Measurements from ENCODE around the gene IGFBP5. TPM values are rescaled to one million over a fixed set of nuclear protein-coding genes. Genes with fewer than 3 reads are reported as not detected.

IGFBP5 gene
- total and polyA plus RNA-seq, 9 of the 15 experiments (the other 6 are each of a cell fraction or from before 2014, with no cell fraction given), result 0.01 to 1.9 (median 0.03) TPM; not detected in 6

DNA sequence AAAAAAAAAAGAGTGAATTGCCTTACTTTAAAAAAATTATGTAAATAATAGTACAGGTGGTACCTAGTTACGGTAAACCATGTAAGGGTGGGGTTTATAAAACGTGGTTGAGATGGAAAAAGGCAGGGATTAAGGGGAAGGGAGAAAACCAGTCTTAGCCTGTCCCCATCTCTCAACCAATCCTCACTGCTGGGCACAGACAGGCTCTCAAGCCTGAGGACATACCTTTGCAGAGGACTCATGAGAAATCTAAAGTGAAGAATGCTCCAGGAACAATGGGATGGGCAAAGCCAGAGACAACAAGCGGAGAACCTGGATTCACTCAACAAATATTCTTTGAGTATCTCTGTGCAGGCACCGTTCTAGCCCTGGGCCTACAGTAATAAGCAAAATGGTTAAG, 65.6 kb downstream of the IGFBP5 start:
- no peaks in the 10 kb centered on the region for H3K36me3 ChIP-seq (ENCODE audit: control insufficient read depth, insufficient read depth, low read length)
- POLR2A ChIA-PET, result no interaction called here
- FAIRE-seq, result no peak
- no peak for TF ChIP-seq MAFK (IDR thresholded peaks at IDR 0.05; ENCODE audit: low read length)
- no peak for TF ChIP-seq HMG20A (CRISPR knock-in tag; conservative IDR thresholded peaks at IDR 0.05)
- TF ChIP-seq FUS (optimal IDR thresholded peaks at IDR 0.05; ENCODE audit: low read depth, low read length), result no peak
- no peak for TF ChIP-seq ZNF143 (CRISPR knock-in tag; IDR thresholded peaks at IDR 0.05)
- no peak for TF ChIP-seq ZFP1 (CRISPR knock-in tag; IDR thresholded peaks at IDR 0.05)
- TF ChIP-seq, protein P1, sequence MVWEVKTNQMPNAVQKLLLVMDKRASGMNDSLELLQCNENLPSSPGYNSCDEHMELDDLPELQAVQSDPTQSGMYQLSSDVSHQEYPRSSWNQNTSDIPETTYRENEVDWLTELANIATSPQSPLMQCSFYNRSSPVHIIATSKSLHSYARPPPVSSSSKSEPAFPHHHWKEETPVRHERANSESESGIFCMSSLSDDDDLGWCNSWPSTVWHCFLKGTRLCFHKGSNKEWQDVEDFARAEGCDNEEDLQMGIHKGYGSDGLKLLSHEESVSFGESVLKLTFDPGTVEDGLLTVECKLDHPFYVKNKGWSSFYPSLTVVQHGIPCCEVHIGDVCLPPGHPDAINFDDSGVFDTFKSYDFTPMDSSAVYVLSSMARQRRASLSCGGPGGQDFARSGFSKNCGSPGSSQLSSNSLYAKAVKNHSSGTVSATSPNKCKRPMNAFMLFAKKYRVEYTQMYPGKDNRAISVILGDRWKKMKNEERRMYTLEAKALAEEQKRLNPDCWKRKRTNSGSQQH (CRISPR knock-in tag; IDR thresholded peaks at IDR 0.05), result no peak
- TF ChIP-seq, protein P2, sequence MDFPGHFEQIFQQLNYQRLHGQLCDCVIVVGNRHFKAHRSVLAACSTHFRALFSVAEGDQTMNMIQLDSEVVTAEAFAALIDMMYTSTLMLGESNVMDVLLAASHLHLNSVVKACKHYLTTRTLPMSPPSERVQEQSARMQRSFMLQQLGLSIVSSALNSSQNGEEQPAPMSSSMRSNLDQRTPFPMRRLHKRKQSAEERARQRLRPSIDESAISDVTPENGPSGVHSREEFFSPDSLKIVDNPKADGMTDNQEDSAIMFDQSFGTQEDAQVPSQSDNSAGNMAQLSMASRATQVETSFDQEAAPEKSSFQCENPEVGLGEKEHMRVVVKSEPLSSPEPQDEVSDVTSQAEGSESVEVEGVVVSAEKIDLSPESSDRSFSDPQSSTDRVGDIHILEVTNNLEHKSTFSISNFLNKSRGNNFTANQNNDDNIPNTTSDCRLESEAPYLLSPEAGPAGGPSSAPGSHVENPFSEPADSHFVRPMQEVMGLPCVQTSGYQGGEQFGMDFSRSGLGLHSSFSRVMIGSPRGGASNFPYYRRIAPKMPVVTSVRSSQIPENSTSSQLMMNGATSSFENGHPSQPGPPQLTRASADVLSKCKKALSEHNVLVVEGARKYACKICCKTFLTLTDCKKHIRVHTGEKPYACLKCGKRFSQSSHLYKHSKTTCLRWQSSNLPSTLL (IDR thresholded peaks at IDR 0.05), result no peak
- TF ChIP-seq, protein P3, sequence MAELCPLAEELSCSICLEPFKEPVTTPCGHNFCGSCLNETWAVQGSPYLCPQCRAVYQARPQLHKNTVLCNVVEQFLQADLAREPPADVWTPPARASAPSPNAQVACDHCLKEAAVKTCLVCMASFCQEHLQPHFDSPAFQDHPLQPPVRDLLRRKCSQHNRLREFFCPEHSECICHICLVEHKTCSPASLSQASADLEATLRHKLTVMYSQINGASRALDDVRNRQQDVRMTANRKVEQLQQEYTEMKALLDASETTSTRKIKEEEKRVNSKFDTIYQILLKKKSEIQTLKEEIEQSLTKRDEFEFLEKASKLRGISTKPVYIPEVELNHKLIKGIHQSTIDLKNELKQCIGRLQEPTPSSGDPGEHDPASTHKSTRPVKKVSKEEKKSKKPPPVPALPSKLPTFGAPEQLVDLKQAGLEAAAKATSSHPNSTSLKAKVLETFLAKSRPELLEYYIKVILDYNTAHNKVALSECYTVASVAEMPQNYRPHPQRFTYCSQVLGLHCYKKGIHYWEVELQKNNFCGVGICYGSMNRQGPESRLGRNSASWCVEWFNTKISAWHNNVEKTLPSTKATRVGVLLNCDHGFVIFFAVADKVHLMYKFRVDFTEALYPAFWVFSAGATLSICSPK (IDR thresholded peaks at IDR 0.05; ENCODE audit: borderline replicate concordance), result no peak
- TF ChIP-seq NR1H2 (CRISPR knock-in tag; IDR thresholded peaks at IDR 0.05), result no peak
- no peak for TF ChIP-seq NCOR1 (IDR thresholded peaks at IDR 0.05)
- TF ChIP-seq, protein P4, sequence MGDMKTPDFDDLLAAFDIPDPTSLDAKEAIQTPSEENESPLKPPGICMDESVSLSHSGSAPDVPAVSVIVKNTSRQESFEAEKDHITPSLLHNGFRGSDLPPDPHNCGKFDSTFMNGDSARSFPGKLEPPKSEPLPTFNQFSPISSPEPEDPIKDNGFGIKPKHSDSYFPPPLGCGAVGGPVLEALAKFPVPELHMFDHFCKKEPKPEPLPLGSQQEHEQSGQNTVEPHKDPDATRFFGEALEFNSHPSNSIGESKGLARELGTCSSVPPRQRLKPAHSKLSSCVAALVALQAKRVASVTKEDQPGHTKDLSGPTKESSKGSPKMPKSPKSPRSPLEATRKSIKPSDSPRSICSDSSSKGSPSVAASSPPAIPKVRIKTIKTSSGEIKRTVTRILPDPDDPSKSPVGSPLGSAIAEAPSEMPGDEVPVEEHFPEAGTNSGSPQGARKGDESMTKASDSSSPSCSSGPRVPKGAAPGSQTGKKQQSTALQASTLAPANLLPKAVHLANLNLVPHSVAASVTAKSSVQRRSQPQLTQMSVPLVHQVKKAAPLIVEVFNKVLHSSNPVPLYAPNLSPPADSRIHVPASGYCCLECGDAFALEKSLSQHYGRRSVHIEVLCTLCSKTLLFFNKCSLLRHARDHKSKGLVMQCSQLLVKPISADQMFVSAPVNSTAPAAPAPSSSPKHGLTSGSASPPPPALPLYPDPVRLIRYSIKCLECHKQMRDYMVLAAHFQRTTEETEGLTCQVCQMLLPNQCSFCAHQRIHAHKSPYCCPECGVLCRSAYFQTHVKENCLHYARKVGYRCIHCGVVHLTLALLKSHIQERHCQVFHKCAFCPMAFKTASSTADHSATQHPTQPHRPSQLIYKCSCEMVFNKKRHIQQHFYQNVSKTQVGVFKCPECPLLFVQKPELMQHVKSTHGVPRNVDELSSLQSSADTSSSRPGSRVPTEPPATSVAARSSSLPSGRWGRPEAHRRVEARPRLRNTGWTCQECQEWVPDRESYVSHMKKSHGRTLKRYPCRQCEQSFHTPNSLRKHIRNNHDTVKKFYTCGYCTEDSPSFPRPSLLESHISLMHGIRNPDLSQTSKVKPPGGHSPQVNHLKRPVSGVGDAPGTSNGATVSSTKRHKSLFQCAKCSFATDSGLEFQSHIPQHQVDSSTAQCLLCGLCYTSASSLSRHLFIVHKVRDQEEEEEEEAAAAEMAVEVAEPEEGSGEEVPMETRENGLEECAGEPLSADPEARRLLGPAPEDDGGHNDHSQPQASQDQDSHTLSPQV (IDR thresholded peaks at IDR 0.05), result no peak
- TF ChIP-seq ETV5 (CRISPR knock-in tag; IDR thresholded peaks at IDR 0.05; ENCODE audit: low read depth), result no peak
- no peak for TF ChIP-seq ZNF445 (CRISPR knock-in tag; IDR thresholded peaks at IDR 0.05; ENCODE audit: low read depth)
- TF ChIP-seq NFYB (IDR thresholded peaks at IDR 0.05; ENCODE audit: extremely low read depth, insufficient read length), result no peak
- no peak for TF ChIP-seq MBD2 (IDR thresholded peaks at IDR 0.05; ENCODE audit: borderline replicate concordance, low read depth)

More for the DNA sequence above, 65.6 kb downstream of the IGFBP5 start:
- H3K9me1 ChIP-seq (ENCODE audit: control insufficient read depth, insufficient read depth, low read length), result no peaks in the 10 kb centered on the region
- no peak overlapping the region for H3K27ac ChIP-seq (ENCODE audit: extremely low read depth, low read depth, low read length)
- no peaks in the 10 kb centered on the region for H4K20me1 ChIP-seq (replicated peaks; ENCODE audit: control insufficient read depth, insufficient read depth, low read length)
- no peak overlapping the region for H3K4me3 ChIP-seq
- in situ Hi-C loops (cut with MboI), result no loop called here
- intact Hi-C loops (cut with micrococcal nuclease), result no loop called here
- H3K79me2 ChIP-seq (ENCODE audit: control insufficient read depth, insufficient read depth, low read length), result no peaks in the 10 kb centered on the region
- no TSS peak for BruUV-seq (replicated peaks)
- no peak overlapping the region for H3K9ac ChIP-seq (ENCODE audit: insufficient read depth in 1 of 2, low read depth in 2 of 2, low read length in 2 of 2)
- no peaks in the 10 kb centered on the region for H3K9me3 ChIP-seq (replicated peaks; ENCODE audit: control insufficient read depth, insufficient read depth, low read depth, low read length)
- WGBS (ENCODE audit: insufficient coverage, low coverage, missing lambda C conversion rate), result 8% methylated on average over 4 of the region's 4 CpGs
- H3K4me2 ChIP-seq (ENCODE audit: insufficient read depth, low read length), result no peak overlapping the region
- H2AFZ ChIP-seq (ENCODE audit: low read depth, low read length), result no peak overlapping the region
- H3K4me1 ChIP-seq (replicated peaks in 1 of 2; ENCODE audit: control insufficient read depth in 2 of 2, insufficient read depth in 2 of 2, low read length in 2 of 2), result no peaks in the 10 kb centered on the region
- CTCF ChIA-PET (ENCODE audit: low intra/inter-chr PET ratio), result no interaction called here
- ATAC-seq, result no peak
- no peak for DNase-seq (ENCODE audit: extremely low read depth in 1 of 4, low spot score in 3 of 4)
- H3K27me3 ChIP-seq (ENCODE audit: control insufficient read depth in 2 of 2, insufficient read depth in 2 of 2, low read length in 2 of 2), result peaks cover 2 to 18% of the 10 kb centered on the region in 2 experiments; a peak in 4 of 5 replicates

Measured in K562 (cell line).